ENCODE data around the gene ERMAP. TPM values are rescaled to one million over a fixed set of nuclear protein-coding genes. Genes with fewer than 3 reads are reported as not detected.

Gene ERMAP
- total and polyA plus RNA-seq, 2 of the 8 experiments (the other 6 are each of a cell fraction or from before 2014, with no cell fraction given) = 2.5 to 3.9 TPM

DNA sequence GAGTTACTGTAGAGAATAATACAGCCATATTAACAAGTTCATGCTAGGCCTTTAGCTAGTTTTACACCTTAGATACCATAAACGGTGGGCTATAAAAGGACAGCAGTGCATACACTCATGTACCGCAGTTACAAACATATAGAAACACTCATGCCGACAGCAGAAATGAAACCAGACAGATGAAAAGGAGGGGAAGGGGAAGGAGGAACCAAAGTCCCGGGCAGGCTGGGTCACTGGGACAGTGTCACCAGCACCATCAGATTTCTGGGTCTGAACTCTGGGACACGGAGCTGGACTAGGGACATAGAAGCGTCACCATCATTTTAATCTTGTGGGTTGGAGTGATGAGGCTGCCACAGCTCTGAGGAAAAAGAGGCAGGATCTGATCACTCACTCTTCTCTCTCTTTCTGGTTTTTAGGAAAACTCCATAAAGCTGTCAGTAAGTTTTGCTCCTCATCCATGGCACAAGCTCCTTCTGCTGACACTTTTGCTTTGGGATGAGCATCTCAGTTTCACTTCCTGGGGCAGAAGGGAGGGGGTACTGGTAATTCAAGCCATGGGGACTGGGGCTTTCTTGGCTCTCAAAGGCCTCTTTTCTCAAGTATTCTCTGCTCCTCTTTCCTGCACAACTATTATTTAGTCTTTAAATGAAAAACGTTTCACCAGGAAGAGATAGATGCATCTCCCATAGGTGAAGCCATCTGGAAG is 21.7 kb downstream of the ERMAP start:
- POLR2A ChIA-PET (ENCODE audit: partially characterized antibody) = interaction anchor here (1.3 to 2.5 kb wide), 2 partner anchors 8 to 72 kb away, joined by 5 to 8 read pairs; partner anchors contain the start of genes C1orf50, P3H1 and ZNF691
- FAIRE-seq = no peak
- WGBS, 2 experiments (ENCODE audit: extremely low coverage in 1 of 2, insufficient coverage in 1 of 2, insufficient read length in 1 of 2, insufficient replicate concordance in 2 of 2, low coverage in 1 of 2, low lambda C conversion rate in 2 of 2, missing lambda C conversion rate in 1 of 2) = 87% methylated on average over 7 of the region's 7 CpGs; no CpG with 5 or more reads in 1 of the 2 experiments
- TF ChIP-seq CBX5 (IDR thresholded peaks at IDR 0.05; ENCODE audit: low read depth, low read length) (no peak), TBP (IDR thresholded peaks at IDR 0.05; ENCODE audit: low read depth, low read length) (no peak), GABPA (IDR thresholded peaks at IDR 0.05; ENCODE audit: borderline replicate concordance, insufficient read depth, low read length) (no peak), SP2 (IDR thresholded peaks at IDR 0.05; ENCODE audit: low read length) (no peak), CHD1 (IDR thresholded peaks at IDR 0.05; ENCODE audit: low read depth, low read length) (no peak), SP1 (IDR thresholded peaks at IDR 0.05; ENCODE audit: low read depth, low read length) (no peak), SIN3A (conservative IDR thresholded peaks at IDR 0.05 in 1 of 2, IDR thresholded peaks at IDR 0.05 in 1 of 2; ENCODE audit: low read depth in 1 of 2, low read length in 2 of 2) (no peak), GTF2F1 (IDR thresholded peaks at IDR 0.05; ENCODE audit: borderline replicate concordance, low read depth, low read length) (no peak)
- TF ChIP-seq, protein P1, sequence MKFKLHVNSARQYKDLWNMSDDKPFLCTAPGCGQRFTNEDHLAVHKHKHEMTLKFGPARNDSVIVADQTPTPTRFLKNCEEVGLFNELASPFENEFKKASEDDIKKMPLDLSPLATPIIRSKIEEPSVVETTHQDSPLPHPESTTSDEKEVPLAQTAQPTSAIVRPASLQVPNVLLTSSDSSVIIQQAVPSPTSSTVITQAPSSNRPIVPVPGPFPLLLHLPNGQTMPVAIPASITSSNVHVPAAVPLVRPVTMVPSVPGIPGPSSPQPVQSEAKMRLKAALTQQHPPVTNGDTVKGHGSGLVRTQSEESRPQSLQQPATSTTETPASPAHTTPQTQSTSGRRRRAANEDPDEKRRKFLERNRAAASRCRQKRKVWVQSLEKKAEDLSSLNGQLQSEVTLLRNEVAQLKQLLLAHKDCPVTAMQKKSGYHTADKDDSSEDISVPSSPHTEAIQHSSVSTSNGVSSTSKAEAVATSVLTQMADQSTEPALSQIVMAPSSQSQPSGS (IDR thresholded peaks at IDR 0.05; ENCODE audit: low read length) = no peak

More for the DNA sequence above, 21.7 kb downstream of the ERMAP start:
- no peaks in the 10 kb centered on the region for H3K36me3 ChIP-seq (ENCODE audit: control insufficient read depth in 2 of 4, insufficient read depth in 4 of 4, low read length in 3 of 4)
- no peaks in the 10 kb centered on the region for H3K79me1 ChIP-seq (ENCODE audit: low read depth, low read length)
- H3K4me2 ChIP-seq (ENCODE audit: insufficient read depth in 1 of 2, low read depth in 2 of 2, low read length in 2 of 2) = no peak overlapping the region
- H3K4me3 ChIP-seq (ENCODE audit: extremely low read depth in 1 of 4, insufficient read depth in 2 of 4, low read depth in 3 of 4, low read length in 4 of 4) = no peak overlapping the region
- no peak overlapping the region for H3K56ac ChIP-seq (replicated peaks; ENCODE audit: insufficient read length, low read depth, low read length)
- H4K20me1 ChIP-seq (replicated peaks in 1 of 2; ENCODE audit: control insufficient read depth in 1 of 2, insufficient read depth in 2 of 2, low read length in 2 of 2) = no peaks in the 10 kb centered on the region
- H4K5ac ChIP-seq (ENCODE audit: insufficient read length, low read depth, low read length) = no peak overlapping the region
- H3K9ac ChIP-seq (replicated peaks in 1 of 4; ENCODE audit: extremely low read depth in 1 of 4, low read depth in 3 of 4, low read length in 3 of 4) = no peak overlapping the region
- no peak overlapping the region for H3K18ac ChIP-seq (ENCODE audit: extremely low read depth, low read length)
- no peaks in the 10 kb centered on the region for H3K9me3 ChIP-seq (ENCODE audit: insufficient read depth in 2 of 2, low read depth in 1 of 2, low read length in 1 of 2)
- H2BK5ac ChIP-seq (ENCODE audit: low read depth, low read length) = no peak overlapping the region
- DNase-seq (ENCODE audit: low read depth in 1 of 2, low spot score in 2 of 2) = no peak
- no peak overlapping the region for H4K91ac ChIP-seq (replicated peaks; ENCODE audit: insufficient read length, low read length)
- CTCF ChIA-PET (ENCODE audit: partially characterized antibody) = interaction anchor here (0.9 to 2.0 kb wide), 4 partner anchors 8 to 260 kb away, joined by 3 to 4 read pairs (median 3); partner anchors contain the start of gene ZNF691
- H4K8ac ChIP-seq (ENCODE audit: extremely low read depth, insufficient read depth, low read length) = no peak overlapping the region
- H2BK12ac ChIP-seq (ENCODE audit: low read depth, low read length) = no peak overlapping the region
- no peak overlapping the region for H2AFZ ChIP-seq (ENCODE audit: low read length)
- H3K23me2 ChIP-seq (ENCODE audit: low read depth, low read length) = no peaks in the 10 kb centered on the region
- H3K79me2 ChIP-seq (ENCODE audit: control insufficient read depth in 1 of 2, insufficient read depth in 2 of 2, low read length in 2 of 2) = no peaks in the 10 kb centered on the region
- H2AK5ac ChIP-seq (ENCODE audit: low read depth, low read length) = no peak overlapping the region
- H3K4me1 ChIP-seq (replicated peaks in 1 of 4; ENCODE audit: control insufficient read depth in 3 of 4, insufficient read depth in 4 of 4, low read length in 3 of 4) = no peaks in the 10 kb centered on the region
- no peak overlapping the region for H2BK20ac ChIP-seq (ENCODE audit: low read length)
- H3K27ac ChIP-seq (ENCODE audit: low read depth, low read length) = no peak overlapping the region
- no peak overlapping the region for H3K23ac ChIP-seq (ENCODE audit: insufficient read length)
- no peak overlapping the region for H3K4ac ChIP-seq (replicated peaks; ENCODE audit: insufficient read length, low read depth, low read length)
- H2BK15ac ChIP-seq (ENCODE audit: low read length) = no peak overlapping the region
- no peak overlapping the region for H3K14ac ChIP-seq (ENCODE audit: insufficient read length)
- no peaks in the 10 kb centered on the region for H3K27me3 ChIP-seq (replicated peaks in 1 of 4; ENCODE audit: control insufficient read depth in 3 of 4, extremely low read depth in 1 of 4, insufficient read depth in 3 of 4, low read length in 3 of 4)
- H2BK120ac ChIP-seq (replicated peaks; ENCODE audit: low read depth, low read length) = no peak overlapping the region

Data from H1 (cell line).